Measurements from ENCODE around the gene ZIC2.

The ZIC2 gene

DNA sequence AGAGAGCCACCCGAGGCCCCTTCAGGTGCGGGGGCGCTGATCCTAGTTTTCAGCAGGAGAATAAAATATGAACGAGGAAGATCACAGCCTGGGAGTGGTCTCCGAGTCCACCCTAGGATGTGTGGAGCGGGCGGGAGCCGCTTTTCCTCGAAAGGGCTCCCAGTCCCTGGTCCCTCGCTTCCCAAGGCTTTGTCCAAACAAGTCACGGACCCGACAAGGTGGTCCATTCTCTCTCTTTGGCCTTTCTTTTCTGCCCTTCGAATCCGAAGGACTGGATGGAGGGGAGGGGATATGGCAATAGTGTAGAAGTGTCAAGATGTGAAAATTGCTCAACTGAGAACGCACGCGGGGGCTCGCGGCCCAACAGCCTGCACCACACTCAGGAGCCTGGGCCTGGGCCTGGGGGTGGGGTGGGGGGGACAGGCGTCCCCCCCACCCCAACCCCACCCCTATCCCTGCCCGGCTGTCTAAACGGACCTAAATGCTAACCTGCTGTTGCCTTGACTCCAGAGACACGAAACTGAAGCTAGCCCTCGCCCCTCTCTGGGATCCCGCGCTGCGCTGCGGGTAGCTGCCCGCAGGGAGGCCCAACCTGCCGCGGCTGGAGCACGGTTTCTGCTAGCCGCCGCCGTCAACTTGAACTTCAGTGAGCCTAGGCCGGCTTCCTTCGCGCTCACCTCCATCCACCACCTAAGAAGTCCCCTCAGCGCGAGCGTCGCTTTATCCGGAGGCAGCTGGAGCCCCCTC is 7.1 kb downstream of the ZIC2 start:
- no peak for DNase-seq

DNA sequence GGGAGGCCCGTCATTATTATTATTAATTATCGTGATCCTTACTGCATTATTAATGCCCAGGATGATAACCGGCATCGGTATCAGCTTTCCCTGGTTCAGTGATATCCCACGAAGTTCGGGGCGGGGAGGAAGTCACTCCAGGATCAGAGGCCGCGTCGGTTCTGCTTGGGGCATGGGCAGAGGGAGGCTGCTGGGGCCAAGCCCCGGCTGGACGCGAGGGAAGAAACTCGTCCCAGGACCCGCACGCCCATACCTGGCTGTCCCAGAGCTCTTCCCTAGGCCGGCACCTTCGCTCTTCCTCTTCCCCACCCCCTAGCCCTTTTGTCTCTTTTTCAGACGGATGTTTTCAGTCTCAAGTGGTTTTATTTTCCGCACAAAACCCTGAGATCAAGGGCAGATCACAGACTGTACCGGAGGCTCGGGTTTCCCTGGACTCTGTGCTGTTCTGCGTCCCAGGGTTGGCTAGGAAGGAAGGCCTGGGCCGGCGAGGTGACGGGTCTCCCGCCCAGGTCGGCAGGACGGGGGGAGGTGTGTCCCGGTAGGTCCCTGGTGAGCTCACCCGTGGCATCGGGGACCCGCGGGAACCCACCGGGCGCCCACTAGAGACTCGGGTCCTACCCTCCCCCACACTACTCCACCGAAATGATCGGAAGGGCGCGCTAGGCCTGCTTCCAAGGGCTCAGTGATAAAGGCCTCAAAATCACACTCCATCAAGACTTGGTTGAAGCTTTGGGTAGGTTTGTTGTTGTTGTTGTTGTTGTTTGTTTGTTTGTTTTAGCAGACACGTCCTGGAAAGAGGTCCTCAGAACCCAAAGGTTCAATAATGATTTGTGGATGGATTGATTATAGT is 7.9 kb downstream of the ZIC2 start:
- no peak for DNase-seq

DNA sequence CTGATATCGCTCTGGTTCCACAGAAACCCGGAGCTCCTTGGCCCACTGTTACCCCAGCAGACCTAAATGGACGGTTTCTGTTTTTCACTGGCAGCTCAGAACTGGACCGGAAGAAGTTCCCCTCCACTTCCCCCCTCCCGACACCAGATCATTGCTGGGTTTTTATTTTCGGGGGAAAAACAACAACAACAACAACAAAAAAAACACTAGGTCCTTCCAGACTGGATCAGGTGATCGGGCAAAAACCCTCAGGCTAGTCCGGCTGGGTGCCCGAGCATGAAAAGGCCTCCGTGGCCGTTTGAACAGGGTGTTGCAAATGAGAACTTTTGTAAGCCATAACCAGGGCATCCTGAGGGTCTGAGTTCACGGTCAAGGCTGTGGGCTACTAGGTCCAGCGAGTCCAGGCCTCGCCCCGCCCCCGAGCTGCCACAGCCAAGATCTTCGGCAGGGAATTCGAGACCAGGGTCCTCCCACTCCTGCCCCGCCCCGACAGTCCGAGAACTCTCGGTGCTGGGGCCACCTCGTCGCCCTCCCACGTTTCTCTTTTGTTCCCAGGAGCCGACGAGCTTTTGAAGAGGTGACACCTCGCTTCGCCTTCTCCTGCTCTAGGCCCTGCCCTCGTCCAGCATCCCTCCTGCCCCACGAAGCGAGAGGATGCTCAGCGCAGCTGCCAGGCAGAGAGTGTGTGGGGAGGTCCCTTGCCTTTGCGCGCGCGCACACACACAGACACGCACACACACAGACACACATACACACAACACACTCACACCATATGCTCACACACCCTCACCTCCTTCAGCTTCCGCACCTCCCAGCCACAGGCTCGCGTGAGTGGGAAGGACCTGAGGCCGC is 8.8 kb downstream of the ZIC2 start:
- DNase-seq: no peak

DNA sequence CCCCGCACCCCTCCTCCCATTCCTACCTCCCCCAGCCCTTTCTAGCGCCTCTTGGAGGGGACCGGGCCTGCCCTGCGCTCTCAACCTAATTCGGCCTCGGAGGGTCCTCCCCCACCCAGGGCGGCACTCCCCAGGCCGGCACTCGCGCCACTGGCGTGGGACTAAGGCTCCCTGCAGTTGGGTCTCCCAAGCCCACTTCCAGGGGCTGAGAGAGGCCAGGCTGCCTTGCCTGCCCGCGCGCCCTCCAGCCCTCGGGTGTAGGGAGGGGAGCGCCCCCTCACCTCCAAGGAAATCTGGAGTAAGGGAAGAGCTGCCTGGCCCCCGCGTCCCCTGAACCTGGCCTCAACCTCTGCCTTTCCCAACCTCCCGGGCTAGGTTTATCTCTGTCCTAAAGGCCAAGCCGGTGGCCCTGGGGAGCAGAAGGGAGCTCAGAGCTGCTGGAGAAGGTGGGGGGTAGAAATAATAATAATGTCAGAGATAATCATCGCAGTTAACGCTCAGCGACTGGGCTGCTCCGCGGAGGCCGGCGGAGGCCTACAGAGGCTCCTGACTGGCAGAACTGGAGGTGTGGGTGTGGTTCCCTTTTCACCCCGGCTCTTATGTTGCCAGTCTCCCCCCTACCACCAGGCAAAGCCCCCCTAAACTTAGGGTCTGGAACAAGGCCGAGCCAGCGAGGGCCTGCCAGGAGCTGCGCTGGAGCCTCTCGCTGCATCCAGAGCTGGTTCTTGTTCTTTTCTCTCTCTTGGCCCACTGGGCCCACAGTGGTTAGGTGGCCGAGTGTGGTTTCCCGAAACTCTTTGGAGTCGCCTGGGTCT is 9.6 kb downstream of the ZIC2 start:
- DNase-seq: no peak

DNA sequence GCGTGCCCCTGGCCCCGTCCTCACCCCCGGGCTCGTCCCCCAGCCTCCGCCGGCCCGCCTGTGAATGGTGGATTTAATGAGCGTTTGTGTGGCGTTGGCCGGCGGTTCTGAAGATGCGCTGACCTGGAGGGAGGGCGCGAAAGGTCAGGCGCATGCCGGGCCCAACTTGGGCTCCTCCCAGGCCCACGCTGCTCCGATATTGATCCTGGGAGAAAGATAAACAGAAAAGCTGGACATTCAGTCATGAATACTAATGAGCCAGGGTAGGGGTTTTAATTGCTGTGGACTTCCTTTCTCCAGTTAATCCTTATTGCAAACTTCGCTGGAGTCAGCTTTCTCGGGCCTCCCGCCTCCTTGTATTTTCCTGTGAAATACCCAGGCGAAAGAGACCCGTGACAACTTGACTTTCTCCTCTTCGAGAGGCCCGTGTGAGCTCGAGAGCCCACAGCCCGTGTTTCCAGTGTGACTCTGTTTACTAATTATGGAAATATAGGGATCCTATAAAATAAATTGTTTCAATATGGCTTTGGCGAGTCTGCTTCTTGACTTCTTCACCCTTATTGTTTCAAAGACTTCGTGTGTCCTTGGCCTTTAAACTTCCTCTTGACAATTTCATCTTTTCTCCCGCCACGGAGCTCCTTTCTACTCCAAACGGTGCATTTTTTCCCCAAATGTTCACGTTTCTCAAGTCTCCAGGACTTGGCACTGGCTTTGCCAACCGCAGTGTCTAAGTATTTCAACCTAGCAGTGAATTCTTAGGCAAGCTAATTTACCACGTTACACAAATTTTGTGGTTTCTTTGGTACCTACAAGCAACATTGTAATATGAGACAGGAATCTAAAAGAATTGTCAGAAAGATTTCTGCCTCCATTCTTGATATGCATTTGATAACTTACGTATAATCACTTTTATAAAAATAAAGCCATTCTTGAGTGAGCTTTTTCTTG is 10.5 kb downstream of the ZIC2 start:
- DNase-seq: no peak

DNA sequence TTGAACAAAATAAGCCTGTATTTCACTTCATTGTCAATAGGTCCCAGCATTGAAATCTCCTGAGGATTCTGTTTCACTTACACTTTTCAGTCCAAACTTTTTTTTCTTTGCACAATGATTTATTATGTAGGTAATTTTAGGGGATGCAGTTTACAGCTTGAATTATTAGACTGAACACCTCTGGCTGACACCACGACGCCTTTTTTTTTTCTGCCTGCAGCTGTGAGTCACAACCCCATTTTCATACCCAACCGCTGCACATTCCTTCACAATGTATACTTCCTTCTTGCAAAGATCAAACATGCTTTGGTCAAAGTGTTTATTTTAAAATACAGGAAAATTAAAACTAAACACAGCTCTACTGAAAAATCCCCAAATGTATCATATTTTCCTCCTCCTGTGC is 11.4 kb downstream of the ZIC2 start:
- DNase-seq: no peak

DNA sequence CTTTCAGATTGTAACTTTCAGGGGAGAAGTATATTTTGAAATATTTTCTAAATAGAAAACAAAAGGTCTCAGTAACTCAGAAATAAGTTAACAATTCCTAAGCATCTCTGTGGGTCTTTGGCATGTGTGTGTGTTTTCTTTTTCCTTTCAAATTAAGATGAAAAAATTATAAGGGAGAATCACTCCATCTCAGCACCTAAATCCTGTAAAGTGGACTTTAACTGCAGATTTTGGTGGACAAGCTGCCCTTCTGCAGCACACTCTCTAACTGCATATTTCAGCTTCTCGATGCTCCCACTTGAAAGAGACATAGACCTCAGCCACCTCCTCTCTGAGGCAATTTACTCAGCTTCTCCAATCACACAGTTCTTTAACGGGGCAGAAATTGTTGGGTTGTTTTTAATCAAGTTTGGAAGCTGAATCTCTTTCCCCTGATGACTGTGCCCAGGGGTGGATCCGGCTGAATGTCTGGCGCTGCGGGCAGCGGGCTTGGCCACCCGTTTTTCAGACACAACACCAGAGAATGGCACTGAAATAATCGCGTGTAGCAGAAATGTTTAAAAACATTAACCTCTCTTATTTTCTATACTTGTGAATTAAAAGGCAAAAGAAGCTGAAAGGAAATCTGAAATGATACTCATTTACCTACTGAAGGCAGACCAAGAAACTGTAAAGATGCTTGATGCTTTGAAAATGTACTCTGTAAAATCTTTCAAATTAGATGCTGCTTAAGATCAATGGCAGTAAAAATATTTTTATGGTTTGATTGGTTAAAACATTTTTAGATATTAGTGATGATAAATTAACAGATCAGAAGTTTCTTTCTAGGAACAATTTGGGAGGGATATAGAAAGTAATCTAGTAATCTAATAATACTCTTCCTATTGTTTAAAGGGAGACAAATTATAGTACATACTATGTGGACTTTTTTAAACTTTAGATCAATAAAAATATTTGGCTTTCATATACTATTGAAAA is 12.4 kb downstream of the ZIC2 start:
- no peak for DNase-seq

DNA sequence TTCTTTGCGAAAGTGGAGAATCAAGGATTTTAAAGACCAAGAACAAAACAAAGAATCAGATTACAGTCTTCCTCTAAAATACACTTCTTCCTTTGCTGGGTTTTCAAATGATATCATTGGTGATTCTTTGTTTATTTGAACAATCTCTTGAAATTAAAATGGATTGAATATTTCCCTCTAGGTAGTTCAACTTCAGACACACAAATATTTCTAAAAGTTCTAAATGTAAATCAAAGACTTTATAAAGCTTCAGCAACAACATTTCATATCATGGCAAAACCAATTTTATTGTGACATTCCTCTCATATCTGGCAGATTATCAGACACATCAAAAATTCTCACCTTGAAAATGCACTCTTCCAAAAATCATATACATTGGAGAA is 13.0 kb downstream of the ZIC2 start:
- DNase-seq: no peak

DNA sequence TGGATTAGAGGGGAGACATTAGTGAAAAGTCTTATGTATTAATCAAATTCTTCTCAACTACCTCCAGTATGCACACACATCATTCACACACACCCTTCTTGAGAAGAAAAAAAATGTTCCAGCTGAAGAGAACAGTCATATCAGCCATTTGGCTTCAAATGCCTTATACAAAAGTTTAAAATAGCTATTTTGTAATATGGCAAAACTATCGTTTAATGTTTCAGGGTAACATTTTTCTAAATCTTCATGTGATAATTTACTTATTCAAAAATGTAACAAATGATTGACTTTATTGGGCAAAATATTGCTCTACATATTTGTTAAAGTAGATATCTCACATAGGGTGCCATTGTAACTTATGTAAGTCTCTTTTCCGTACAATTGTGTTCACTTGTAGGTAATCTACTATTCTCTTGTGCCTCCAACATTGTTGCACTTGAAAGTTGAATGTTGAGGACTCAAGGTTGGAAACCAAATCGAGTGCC is 13.6 kb downstream of the ZIC2 start:
- no peak for DNase-seq

DNA sequence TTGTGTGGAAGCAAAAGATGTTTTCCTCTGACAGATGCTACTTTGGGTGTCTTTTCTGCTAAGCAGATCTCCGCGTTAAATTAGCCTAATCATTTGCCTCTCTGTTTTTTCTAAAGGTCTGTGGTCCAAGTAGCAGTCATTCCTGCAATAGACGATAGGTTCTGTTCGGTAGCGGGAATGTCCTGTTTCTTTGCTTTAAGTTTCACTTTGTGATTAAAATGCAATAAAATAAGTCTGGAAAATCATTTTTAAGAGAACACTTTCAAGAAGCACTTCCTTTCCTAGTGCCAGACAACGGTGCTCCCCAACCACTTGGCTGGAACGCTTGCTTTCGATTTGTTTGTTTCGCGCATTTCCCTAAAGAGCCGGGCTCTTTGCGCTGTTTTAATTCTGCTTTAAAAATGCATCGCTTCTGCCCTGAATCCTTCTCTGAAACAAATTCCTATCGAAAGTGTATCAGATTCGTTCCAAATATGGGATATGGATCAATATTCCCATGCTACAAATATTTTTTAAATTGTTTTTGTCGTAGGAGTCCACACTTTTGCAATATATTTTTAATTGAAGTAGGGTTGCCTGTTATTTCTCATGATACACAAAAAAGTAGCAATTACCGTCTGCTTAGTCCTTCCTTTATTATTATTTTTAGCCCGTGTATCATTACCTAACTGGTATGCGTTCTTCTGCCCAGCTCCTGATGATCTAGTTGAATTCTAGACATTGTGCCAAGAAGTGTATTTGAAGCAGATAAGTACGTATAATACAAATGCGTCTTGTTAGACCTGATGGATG is 14.2 kb downstream of the ZIC2 start:
- DNase-seq: no peak

DNA sequence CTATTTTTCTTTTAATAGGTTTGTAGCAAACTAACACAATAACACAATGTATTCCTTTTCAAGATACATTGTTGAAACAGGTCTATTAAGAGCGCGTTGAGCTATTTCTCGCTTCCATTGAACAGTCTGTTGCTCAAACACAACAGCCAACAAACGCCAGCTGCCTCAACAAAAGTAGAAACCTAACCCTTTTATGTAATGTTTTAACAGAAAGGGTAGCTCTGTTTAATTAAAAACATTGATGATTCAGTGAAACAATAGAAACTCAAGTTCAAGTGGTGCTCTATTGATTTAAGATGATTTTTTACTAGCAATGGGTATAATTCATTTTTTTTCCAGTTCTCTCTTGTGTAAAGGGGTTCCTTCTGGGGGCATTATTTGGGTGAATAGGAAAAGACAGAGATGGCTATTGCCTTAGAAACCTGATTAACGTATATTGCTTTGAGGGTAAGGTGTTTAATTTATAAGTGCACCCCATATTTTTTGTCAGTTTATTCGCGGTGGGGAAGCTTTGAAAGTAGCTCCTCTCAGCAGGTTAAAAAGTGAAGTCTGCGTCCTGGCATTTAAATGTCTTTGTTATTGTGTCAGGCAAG is 14.9 kb downstream of the ZIC2 start:
- DNase-seq: no peak

DNA sequence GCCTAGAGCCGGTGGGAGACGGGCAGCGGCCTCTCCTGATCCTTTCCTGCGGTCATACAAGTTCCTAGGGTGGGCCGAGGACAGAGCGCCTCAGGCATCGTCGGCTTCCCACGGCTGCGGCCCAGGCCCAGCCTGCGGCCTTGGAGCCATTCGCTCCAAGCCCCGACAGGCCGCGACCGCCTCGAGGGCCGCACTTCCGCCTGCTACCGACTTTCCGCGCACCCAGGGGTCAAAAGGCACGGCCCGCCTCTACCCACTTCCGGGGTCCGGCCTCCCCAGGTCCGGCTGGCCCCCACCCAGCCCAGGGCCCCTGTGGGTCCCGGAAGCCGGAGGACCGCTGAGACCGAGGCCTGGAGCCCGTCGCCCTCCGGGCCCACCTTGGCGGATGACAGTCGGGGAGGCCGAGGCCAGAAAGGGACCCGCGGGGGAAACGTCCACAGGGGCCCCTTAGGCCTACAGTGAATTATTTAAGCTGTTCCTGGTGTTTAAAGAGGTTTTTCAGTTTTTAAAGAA is 16.2 kb downstream of the ZIC2 start:
- no peak for DNase-seq

DNA sequence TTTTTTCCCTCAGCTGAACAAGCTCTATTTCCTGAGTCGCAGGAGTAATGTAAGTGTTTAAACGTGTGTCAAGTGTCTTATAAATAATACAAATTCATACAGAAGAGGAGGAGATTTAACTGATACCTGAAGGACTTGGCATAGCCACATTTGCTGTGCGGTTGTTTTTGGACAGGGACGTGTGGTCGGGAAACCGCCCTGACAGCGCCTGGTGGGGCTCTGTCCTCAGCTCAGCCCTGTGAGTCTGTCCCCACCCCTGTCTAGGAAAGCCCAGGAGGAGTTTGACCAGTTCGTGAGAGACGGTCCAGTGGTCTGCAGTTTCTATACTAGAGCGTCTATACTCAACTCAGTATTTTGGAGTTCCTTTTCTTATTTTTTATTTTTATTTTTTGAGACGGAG is 16.7 kb downstream of the ZIC2 start:
- no peak for DNase-seq

DNA sequence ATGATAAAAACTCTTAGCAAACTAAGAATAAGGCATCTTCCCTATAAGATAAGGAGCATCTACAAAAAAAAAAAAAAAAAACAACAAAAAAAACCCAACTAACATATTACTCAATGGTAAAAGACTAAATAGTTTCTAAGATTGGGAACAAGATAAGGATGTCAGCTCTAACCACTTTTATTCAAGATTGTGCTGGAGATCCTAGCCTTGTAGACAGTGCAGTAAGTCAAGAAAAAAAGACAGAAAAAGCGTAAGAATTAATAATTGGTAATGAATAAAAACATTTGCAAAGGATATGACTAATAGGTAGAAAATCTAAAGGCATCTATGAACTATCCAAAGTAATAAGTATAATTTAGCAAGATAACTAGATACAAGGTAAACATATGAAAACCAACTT is 33.0 kb downstream of the ZIC2 start:
- no peak for DNase-seq

DNA sequence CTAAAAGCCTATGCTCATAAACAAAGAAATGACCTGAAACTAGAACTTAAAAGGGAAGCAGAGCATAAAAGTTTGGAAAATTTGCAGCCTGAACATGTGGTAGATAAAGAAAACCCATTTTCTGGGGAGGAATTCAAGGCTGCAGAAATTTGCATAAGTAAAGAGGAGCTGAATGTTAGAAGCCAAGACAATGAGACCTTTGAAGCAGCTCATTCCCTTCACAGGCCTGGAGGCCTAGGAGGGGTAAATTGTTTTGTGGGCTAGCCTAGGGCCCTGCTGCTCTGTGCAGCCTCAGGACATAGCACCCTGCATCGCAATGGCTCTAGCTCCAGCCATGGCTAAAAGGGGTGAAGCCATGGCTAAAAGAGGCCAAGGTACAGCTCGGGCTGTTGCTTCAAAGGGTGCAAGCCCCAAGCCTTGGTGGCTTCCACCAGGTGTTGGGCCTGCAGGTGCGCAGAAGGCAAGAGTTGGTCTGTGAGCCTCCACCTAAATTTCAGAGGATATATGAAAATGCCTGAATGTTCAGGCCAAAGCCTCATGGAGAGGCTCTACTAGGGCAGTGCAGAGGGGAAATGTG is 38.3 kb downstream of the ZIC2 start:
- no peak for DNase-seq

DNA sequence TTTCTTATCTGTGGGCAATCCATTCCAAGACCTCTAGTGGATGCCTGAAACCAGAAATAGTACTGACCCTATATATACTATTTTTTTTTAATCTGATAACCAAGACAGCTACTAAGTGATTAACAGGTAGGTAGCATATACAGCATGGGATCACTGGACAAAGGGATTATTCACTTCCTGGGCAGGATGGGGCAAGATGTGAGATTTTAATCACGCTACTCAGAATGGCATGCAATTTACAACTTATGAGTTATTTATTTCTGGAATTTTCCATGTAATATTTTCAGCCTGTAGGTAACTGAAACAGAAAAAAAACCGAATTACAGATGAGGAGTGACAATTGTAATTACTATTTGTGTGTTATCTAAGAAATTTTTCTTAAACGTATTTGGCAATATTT is 41.2 kb downstream of the ZIC2 start:
- no peak for DNase-seq

DNA sequence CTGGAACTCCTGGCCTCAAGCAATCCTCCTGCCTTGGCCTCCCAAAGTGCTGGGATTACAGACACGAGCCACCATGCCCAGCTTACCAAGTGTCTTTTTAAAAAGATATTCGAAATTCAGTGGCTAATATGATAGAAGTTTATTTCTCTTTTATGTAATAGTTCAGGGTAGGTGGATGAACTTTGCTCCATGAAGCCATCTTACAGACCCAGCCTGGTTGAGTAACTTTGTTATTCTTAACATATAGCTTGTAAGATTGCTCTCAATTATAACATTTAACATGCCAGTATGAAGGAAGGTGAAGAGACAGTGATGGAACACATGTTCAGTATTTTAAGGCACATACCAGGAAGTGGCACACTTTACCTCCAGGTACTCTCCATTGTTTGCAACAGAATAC is 42.4 kb downstream of the ZIC2 start:
- no peak for DNase-seq

DNA sequence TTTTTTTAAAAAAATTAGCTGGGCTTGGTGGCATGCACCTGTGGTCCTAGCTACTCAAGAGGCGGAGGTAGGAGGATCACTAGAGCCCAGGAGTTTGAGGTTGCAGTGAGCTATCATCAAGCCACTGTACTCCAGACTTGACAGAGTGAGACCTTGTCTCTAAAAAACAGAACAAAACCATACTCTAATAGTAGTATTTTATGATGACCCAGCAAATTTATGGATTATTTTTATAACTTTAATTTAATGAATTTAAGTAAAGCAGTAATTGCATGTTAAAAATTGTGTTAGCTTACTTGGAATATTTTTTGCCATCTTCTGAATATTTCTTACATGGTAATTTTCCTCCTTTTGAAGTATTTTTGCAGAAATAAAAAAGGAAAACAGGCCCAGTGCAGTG is 48.3 kb downstream of the ZIC2 start:
- no peak for DNase-seq
